HG03045 (cell line): ENCODE measurements around the gene KIF26B.

ENCODE experiments used
- ATAC-seq: cut with Tn5 transposase; IDR thresholded peaks from one replicate; pipeline ENCODE4 v1.9.1; 2021; ENCODE audit warnings: mild to moderate bottlenecking, moderate library complexity; ENCODE audit not compliant: unreplicated experiment

KIF26B gene

GRCh38 chr1:245484176-245484575 lies 329.4 kb downstream of the KIF26B start:
- ATAC-seq, result no peak

- ATAC-seq, result no peak
Measured at GRCh38 chr1:245485996-245486395, 331.2 kb downstream of the KIF26B start.

- ATAC-seq, result no peak
Measured at GRCh38 chr1:245486775-245487470, 332.1 kb downstream of the KIF26B start.

GRCh38 chr1:245488346-245489129 lies 333.8 kb downstream of the KIF26B start:
- ATAC-seq, result no peak

GRCh38 chr1:245489838-245490237 lies 335.1 kb downstream of the KIF26B start:
- ATAC-seq, result no peak

- ATAC-seq, result no peak
Measured at GRCh38 chr1:245493029-245493428, 338.2 kb downstream of the KIF26B start.

- no peak for ATAC-seq
Measured at GRCh38 chr1:245495681-245496080, 340.9 kb downstream of the KIF26B start.

- no peak for ATAC-seq
Measured at GRCh38 chr1:245500546-245500945, 345.8 kb downstream of the KIF26B start.

- ATAC-seq, result no peak
Measured at GRCh38 chr1:245501633-245502032, 346.8 kb downstream of the KIF26B start.

- no peak for ATAC-seq
Measured at GRCh38 chr1:245503548-245503947, 348.8 kb downstream of the KIF26B start.

- ATAC-seq, result no peak
Measured at GRCh38 chr1:245510144-245510543, 355.4 kb downstream of the KIF26B start.

- no peak for ATAC-seq
Measured at GRCh38 chr1:245512181-245512888, 357.6 kb downstream of the KIF26B start.

- no peak for ATAC-seq
Measured at GRCh38 chr1:245512980-245513578, 358.3 kb downstream of the KIF26B start.

GRCh38 chr1:245516284-245516759 lies 361.5 kb downstream of the KIF26B start:
- ATAC-seq, result no peak

GRCh38 chr1:245520611-245521010 lies 365.8 kb downstream of the KIF26B start:
- ATAC-seq, result no peak

GRCh38 chr1:245526141-245526540 lies 371.4 kb downstream of the KIF26B start:
- ATAC-seq, result no peak

- no peak for ATAC-seq
Measured at GRCh38 chr1:245528258-245528635, 373.5 kb downstream of the KIF26B start.

- no peak for ATAC-seq
Measured at GRCh38 chr1:245530937-245531336, 376.2 kb downstream of the KIF26B start.

- ATAC-seq, result no peak
Measured at GRCh38 chr1:245537992-245538391, 383.2 kb downstream of the KIF26B start.

- ATAC-seq, result no peak
Measured at GRCh38 chr1:245538671-245539070, 383.9 kb downstream of the KIF26B start.

GRCh38 chr1:245541369-245541768 lies 386.6 kb downstream of the KIF26B start:
- no peak for ATAC-seq
